HepG2 (cell line): ENCODE results near the gene SLBP. TPM values are rescaled to one million over a fixed set of nuclear protein-coding genes. Genes with fewer than 3 reads are reported as not detected.

Source experiments
- ATAC-seq: fragments of 200-7000 bp; cut with Tn5 transposase; 3 replicates; pipeline ENCODE4 v1.9.1; 2020; ENCODE audit warnings: mild to moderate bottlenecking, moderate library complexity
- BruUV-seq: library from RNA; stranded (reverse); fragments of 400-500 nt; replicated peaks from 2 replicates; lab custom pipeline; 2021; lab: Mats Ljungman, UMichigan
- CTCF ChIA-PET: fragments of 300-600 bp; formaldehyde crosslinking; extraction: SDS; loops from one replicate; lab custom pipeline; 2021; ENCODE audit warnings: low total read pairs, inconsistent platforms, low intra/inter-chr PET ratio; lab: Yijun Ruan, JAX
- POLR2A ChIA-PET: fragments of 350-600 bp; sonication (Branson Sonifier 250); formaldehyde crosslinking; loops from one replicate; lab custom pipeline; 2020; ENCODE audit warnings: antibody characterized with exemption, inconsistent platforms; lab: Yijun Ruan, JAX
- DNase-seq: peaks from one replicate; pipeline ENCODE4 v3.0.0-alpha.2; 2015; ENCODE audit warnings: low spot score
- FAIRE-seq: peaks from 3 replicates; lab custom pipeline; 2011; peaks lifted over from hg19 to GRCh38; lab: Jason Lieb, UNC
- H2AFZ ChIP-seq: one replicate; pipeline ENCODE4 v1.6.1; 2011; ENCODE audit warnings: low read length, inconsistent platforms
- H3K27ac ChIP-seq: fragments of 300-600 bp; 3 replicates; pipeline ENCODE4 v1.8.0; 2011; ENCODE audit warnings: mixed run types, mild to moderate bottlenecking, mixed read lengths, low read length, inconsistent platforms; ENCODE audit not compliant: insufficient read depth; ENCODE audit errors: extremely low read length
- H3K27me3 ChIP-seq, 2 experiments: fragments of 200-600 bp in 1 of 2; 2 replicates in 1 of 2; 3 replicates in 1 of 2; pipeline versions ENCODE4 v1.6.0 to v1.8.0; 2011; ENCODE audit warnings: low read length in 2 of 2, mild to moderate bottlenecking in 2 of 2, moderate library complexity in 2 of 2, inconsistent platforms in 1 of 2; ENCODE audit not compliant: insufficient read depth in 2 of 2, control insufficient read depth in 1 of 2
- H3K36me3 ChIP-seq, 2 experiments: fragments of 200-600 bp in 1 of 2; replicated peaks in 1 of 2; 2 replicates in 1 of 2; 3 replicates in 1 of 2; pipeline versions ENCODE4 v1.5.1 to v1.8.0; 2011; ENCODE audit warnings: low read length in 2 of 2, inconsistent platforms in 1 of 2; ENCODE audit not compliant: insufficient read depth in 2 of 2, control insufficient read depth in 1 of 2
- H3K4me1 ChIP-seq: 2 replicates; pipeline ENCODE4 v1.5.1; 2012; ENCODE audit warnings: low read length, inconsistent platforms; ENCODE audit not compliant: insufficient read depth
- H3K4me2 ChIP-seq: 2 replicates; pipeline ENCODE4 v1.6.0; 2011; ENCODE audit warnings: low read depth, low read length, inconsistent platforms
- H3K4me3 ChIP-seq, 3 experiments: fragments of 200-600 bp in 1 of 3; sonication (generic), shearing (Covaris generic) in 1 of 3; replicated peaks in 1 of 3; 2 replicates each; pipeline ENCODE4 v1.5.1; 2011 to 2016; ENCODE audit warnings: low read length in 3 of 3, inconsistent platforms in 2 of 3, low read depth in 2 of 3, mild to moderate bottlenecking in 2 of 3, control low read depth in 1 of 3, mixed read lengths in 1 of 3; ENCODE audit not compliant: insufficient read depth in 1 of 3
- H3K79me2 ChIP-seq: one replicate; pipeline ENCODE4 v1.6.1; 2011; ENCODE audit warnings: low read length, inconsistent platforms; ENCODE audit not compliant: insufficient read depth
- H3K9ac ChIP-seq: 2 replicates; pipeline ENCODE4 v1.6.0; 2011; ENCODE audit warnings: mild to moderate bottlenecking, low read depth, low read length, inconsistent platforms; ENCODE audit not compliant: insufficient read depth
- H3K9me3 ChIP-seq: 2 replicates; pipeline ENCODE4 v1.5.1; 2012; ENCODE audit warnings: mild to moderate bottlenecking, low read length
- H4K20me1 ChIP-seq: 2 replicates; pipeline ENCODE4 v1.6.0; 2011; ENCODE audit warnings: inconsistent platforms, mild to moderate bottlenecking, low read length, moderate library complexity; ENCODE audit not compliant: insufficient read depth
- ATF1 ChIP-seq: IDR thresholded peaks from 2 replicates; pipeline ENCODE4 v1.6.1; 2016; ENCODE audit warnings: mild to moderate bottlenecking, control low read depth
- POLR2G ChIP-seq: fragments of 200-400 bp; formaldehyde crosslinking; IDR thresholded peaks from 2 replicates; pipeline ENCODE4 v1.6.1; 2018; ENCODE audit warnings: mild to moderate bottlenecking, low read depth, low read length, moderate library complexity
- SKI ChIP-seq: fragments of 450-650 bp; IDR thresholded peaks from one replicate; pipeline ENCODE4 v1.6.1; 2018; ENCODE audit warnings: mild to moderate bottlenecking; ENCODE audit not compliant: partially characterized antibody
- TIGD3 ChIP-seq: sonication (generic); formaldehyde crosslinking; IDR thresholded peaks from 2 replicates; pipeline ENCODE4 v1.5.1; 2020; ENCODE audit warnings: mild to moderate bottlenecking, missing genetic modification reagents, borderline replicate concordance
- ZNF326 ChIP-seq: sonication (generic); formaldehyde crosslinking; IDR thresholded peaks from 2 replicates; pipeline ENCODE4 v1.4.0; 2020; ENCODE audit warnings: missing genetic modification reagents, borderline replicate concordance
- WGBS: methylation state at CpG from one replicate; pipeline ENCODE4 v1.1.6; 2017; ENCODE audit warnings: low lambda C conversion rate; 5-methylcytosine and 5-hydroxymethylcytosine counted together
- in situ Hi-C: cut with HindIII; loops from 2 replicates; pipeline ENCODE4 v1.10.0; 2017; ENCODE audit warnings: low pct_unique_long_range_greater_than_20kb; ENCODE audit not compliant: extremely low pct_ligation_motif_present
- intact Hi-C: fragments of 100-400 bp; cut with micrococcal nuclease; formaldehyde crosslinking; loops from one replicate; pipeline ENCODE4 v1.10.0; 2022; ENCODE audit not compliant: unreplicated experiment
- polyA plus RNA-seq, 8 experiments: library from polyadenylated mRNA; depleted of rRNA in 3 of 8; stranded (reverse) in 7 of 8; unstranded in 1 of 8; fragments of >200 nt; fragmentation: Illumina TruSeq in 4 of 8; extraction: Trizol in 4 of 8; gene quantifications; 2 replicates each; pipeline versions ENCODE4 v1.2.1 to v1.2.3, GENCODE V29; 2011 to 2016; ENCODE audit warnings: low read depth in 4 of 8, missing spikeins in 1 of 8, mixed read lengths in 1 of 8; ENCODE audit not compliant: insufficient read depth in 1 of 8
- total RNA-seq, 5 experiments: library from RNA; depleted of rRNA; stranded (reverse); fragments of >200 nt; fragmentation: Illumina TruSeq; extraction: Trizol; gene quantifications; 2 replicates each; pipeline ENCODE4 v1.2.3, GENCODE V29; 2016; ENCODE audit warnings: low read depth in 1 of 5

SLBP gene
- total and polyA plus RNA-seq, 2 of the 13 experiments (the other 11 are each of a cell fraction or from before 2014, with no cell fraction given): 43.9 to 104 TPM

DNA sequence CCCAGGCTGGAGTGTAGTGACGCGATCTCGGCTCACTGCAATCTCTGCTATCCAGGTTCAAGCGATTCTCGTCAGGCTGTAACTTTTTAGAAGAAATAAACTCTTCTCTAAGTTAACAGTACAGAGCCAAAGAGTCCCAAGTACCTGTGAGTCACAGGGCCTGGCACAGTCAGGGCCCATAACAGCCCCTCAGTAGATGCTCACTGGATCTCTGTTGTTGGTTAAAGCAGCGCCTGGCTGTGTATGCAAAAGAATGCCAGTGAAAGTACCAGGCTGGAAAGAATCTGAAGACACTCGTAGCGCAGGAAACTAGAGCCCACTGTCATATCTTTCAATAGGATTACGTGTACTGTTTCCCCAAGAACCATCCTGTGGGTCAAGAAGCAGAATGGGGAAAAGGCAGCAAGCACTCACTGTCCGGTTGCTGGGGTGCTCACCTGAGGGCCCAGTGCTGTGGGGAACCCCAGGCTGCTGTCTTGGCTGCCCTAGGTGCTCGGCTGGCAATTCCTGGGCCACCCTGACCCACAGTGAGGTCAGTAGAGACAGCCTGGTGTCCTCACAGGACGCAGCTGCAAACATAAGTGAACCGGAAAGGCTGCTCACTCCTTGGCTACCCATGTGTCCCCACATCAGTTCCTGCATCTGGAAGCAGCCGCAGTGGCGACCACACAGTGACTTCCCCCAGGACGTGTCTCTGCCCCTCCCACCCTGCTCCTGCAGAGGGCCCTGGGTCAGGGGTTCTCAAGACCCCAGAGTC, 3.1 kb upstream of the SLBP start:
- Histone ChIP-seq H3K27me3 (no peaks in the 10 kb centered on the region), H3K4me2 (no peak overlapping the region), H3K36me3 (no peaks in the 10 kb centered on the region; a peak in 1 of 5 replicates), H4K20me1 (no peaks in the 10 kb centered on the region), H2AFZ (no peak overlapping the region), H3K4me1 (peaks cover 47% of the 10 kb centered on the region), H3K4me3 (no peak overlapping the region), H3K27ac (no peak overlapping the region), H3K9ac (no peak overlapping the region)
- in situ Hi-C loops: no loop called here
- WGBS: 95% methylated on average over 11 of the region's 16 CpGs
- FAIRE-seq: no peak
- no peak for DNase-seq
- ChIA-PET POLR2A (interaction anchor here (0.6 kb wide), 1 partner anchor 36 kb away, joined by 3 read pairs; no protein-coding TSS in a partner anchor), CTCF (no interaction called here)
- ATAC-seq: no peak
- intact Hi-C loops: no loop called here
- TF ChIP-seq POLR2G: 0 out of 2 replicates have a peak, but pooled peaks have one; percentile 21
- TF ChIP-seq ZNF326 (CRISPR knock-in tag): 0 out of 2 replicates have a peak, but pooled peaks have one; percentile 23
- TF ChIP-seq TIGD3 (CRISPR knock-in tag): no peak
- TF ChIP-seq, all 625 proteins: peak for 2
- Histone ChIP-seq H3K9me3 (no peaks in the 10 kb centered on the region), H3K79me2 (peaks cover 40% of the 10 kb centered on the region)
- BruUV-seq: no TSS peak

DNA sequence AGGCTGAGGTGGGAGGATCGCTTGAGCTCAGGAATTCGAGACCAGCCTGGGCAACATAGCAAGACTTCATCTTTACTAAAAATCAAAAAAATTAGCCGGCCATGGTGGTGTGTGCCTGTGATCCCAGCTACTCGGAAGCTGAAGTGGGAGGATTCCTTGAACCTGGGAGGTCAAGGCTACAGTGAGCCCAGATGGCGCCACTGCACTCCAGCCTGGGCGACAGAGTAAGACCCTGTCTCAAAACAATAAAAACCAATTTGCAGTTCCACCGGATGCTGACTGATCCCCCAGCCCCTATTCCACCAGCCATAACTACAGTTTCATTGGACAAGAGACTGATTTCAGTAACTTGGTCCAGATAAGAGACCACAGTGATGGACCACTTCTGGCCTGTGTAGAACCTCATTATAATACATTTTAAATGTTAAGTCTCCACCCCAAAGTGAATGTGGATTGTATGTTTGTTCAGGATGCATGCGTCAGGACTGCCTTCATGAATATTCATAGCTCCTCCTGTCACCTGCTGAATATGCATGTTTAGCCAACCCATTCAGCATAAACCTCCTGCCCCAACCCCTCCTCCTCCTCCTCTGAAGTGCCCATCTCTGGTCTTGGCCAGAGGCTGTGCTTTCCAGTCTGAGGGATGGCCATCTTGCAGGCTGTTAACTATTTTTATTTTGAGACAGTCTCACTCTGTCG, 2.3 kb upstream of the SLBP start:
- ChIA-PET POLR2A (interaction anchor here (0.6 kb wide), 1 partner anchor 35 kb away, joined by 3 read pairs; no protein-coding TSS in a partner anchor), CTCF (no interaction called here)
- TF ChIP-seq ATF1 (CRISPR knock-in tag) (no peak), SKI (peak; percentile 25)
- intact Hi-C loops (no loop called here), in situ Hi-C loops (no loop called here)
- BruUV-seq: no TSS peak
- WGBS: 92% methylated on average over 9 of the region's 9 CpGs
- Histone ChIP-seq H3K4me3 (no peak overlapping the region), H2AFZ (no peak overlapping the region), H3K79me2 (peaks cover 40% of the 10 kb centered on the region), H3K4me2 (peak overlapping the region; percentile 99; the same call in 1 of the 2 replicates), H3K27ac (no peak overlapping the region), H3K9me3 (no peaks in the 10 kb centered on the region), H3K36me3 (no peaks in the 10 kb centered on the region; a peak in 1 of 5 replicates), H3K9ac (no peak overlapping the region), H4K20me1 (no peaks in the 10 kb centered on the region), H3K27me3 (no peaks in the 10 kb centered on the region), H3K4me1 (peaks cover 47% of the 10 kb centered on the region)
- DNase-seq (no peak), FAIRE-seq (no peak), ATAC-seq (no peak)
